ENCODE data around the gene SLC9A3. TPM values are rescaled to one million over a fixed set of nuclear protein-coding genes. Genes with fewer than 3 reads are reported as not detected.

SLC9A3 gene
- total RNA-seq, 1 experiment from 2014 or later = 1.8 TPM

DNA sequence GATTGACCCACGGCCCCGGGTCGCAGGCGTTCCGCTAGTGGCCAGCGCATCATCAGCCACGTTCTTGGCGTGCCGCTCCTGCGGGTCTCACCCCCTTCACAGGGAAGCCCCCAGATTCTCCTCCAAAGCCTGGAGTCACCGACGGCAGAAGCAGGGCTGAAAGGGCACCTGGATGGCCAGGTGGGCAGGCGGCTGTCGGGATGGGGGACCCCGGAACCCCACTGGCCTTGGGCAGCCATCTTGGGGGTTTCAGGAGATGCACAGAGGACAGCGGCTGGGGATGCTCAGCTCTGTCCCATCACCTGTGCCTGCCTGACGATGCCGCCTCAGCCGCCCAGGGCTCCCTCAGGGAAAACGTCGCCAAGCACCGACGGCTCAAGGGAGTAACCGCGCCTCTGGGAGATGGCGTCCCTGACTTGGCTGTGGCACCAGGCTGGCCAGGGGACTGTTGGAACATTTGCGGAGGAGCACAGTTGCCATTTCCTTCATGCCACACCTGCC lies 14.1 kb upstream of the SLC9A3 start:
- no peaks in the 10 kb centered on the region for H3K27me3 ChIP-seq (ENCODE audit: control insufficient read depth, insufficient read depth, low read length)
- no peaks in the 10 kb centered on the region for H3K36me3 ChIP-seq (replicated peaks; ENCODE audit: control insufficient read depth, insufficient read depth, low read length)
- no peak overlapping the region for H3K4me3 ChIP-seq (ENCODE audit: insufficient read depth, low read depth, low read length)
- no peak for DNase-seq

- H3K27me3 ChIP-seq (ENCODE audit: control insufficient read depth, insufficient read depth, low read length) = no peaks in the 10 kb centered on the region
Measured at GRCh38 chr5:537621-538071, 13.4 kb upstream of the SLC9A3 start.

GRCh38 chr5:537098-537497 lies 12.8 kb upstream of the SLC9A3 start:
- H3K27me3 ChIP-seq (ENCODE audit: control insufficient read depth, insufficient read depth, low read length) = no peaks in the 10 kb centered on the region
- no peak for DNase-seq
- H3K36me3 ChIP-seq (replicated peaks; ENCODE audit: control insufficient read depth, insufficient read depth, low read length) = no peaks in the 10 kb centered on the region
- no peak overlapping the region for H3K4me3 ChIP-seq (ENCODE audit: insufficient read depth, low read depth, low read length)

More at GRCh38 chr5:537621-538071, 13.4 kb upstream of the SLC9A3 start:
- no peaks in the 10 kb centered on the region for H3K36me3 ChIP-seq (replicated peaks; ENCODE audit: control insufficient read depth, insufficient read depth, low read length)
- no peak overlapping the region for H3K4me3 ChIP-seq (ENCODE audit: insufficient read depth, low read depth, low read length)
- DNase-seq = no peak

DNA sequence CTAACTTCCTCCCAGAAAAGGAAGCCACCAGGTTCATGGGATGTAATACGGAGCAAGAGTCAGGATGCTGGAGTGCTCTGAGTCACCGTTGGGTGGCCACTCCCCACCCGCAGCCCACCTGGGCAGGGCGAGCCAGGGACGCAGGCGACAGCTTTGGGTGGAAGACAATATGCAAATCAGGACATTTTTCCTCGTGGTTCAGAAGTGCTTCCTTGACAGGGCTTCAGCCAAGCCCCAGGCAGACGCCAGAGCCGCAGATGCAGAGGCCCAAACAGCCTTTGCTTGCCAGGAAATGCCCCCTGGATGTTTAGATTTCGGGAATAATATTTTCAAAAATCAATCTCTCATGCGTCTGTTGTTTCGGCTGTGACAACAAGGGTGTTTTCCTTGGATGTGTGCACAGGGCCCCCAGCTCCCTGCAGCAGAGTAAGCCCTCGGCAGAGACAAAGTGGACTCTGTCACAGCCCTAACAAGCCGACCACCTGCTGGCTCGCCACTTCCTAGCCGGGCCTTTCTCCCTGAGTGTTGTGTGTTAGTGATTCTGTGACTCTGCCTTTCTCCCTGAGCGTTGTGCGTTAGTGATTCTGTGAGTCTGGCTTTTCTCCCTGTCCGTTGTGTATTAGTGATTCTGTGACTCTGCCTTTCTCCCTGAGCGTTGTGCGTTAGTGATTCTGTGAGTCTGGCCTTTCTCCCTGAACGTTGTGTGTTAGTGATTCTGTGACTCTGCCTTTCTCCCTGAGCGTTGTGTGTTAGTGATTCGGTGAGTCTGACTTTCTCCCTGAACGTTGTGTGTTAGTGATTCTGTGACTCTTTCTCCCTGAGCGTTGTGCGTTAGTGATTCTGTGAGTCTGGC lies 11.8 kb upstream of the SLC9A3 start:
- DNase-seq = no peak
- no peaks in the 10 kb centered on the region for H3K27me3 ChIP-seq (ENCODE audit: control insufficient read depth, insufficient read depth, low read length)
- H3K36me3 ChIP-seq (replicated peaks; ENCODE audit: control insufficient read depth, insufficient read depth, low read length) = no peaks in the 10 kb centered on the region
- no peak overlapping the region for H3K4me3 ChIP-seq (ENCODE audit: insufficient read depth, low read depth, low read length)

GRCh38 chr5:534743-535671 lies 10.8 kb upstream of the SLC9A3 start:
- no peaks in the 10 kb centered on the region for H3K27me3 ChIP-seq (ENCODE audit: control insufficient read depth, insufficient read depth, low read length)
- H3K36me3 ChIP-seq (replicated peaks; ENCODE audit: control insufficient read depth, insufficient read depth, low read length) = no peaks in the 10 kb centered on the region
- DNase-seq = no peak
- H3K4me3 ChIP-seq (ENCODE audit: insufficient read depth, low read depth, low read length) = no peak overlapping the region

GRCh38 chr5:533955-534742 lies 9.9 kb upstream of the SLC9A3 start:
- Histone ChIP-seq H3K27me3 (ENCODE audit: control insufficient read depth, insufficient read depth, low read length) (peaks cover under 1% of the 10 kb centered on the region; the same call in 1 of the 2 replicates), H3K36me3 (replicated peaks; ENCODE audit: control insufficient read depth, insufficient read depth, low read length) (no peaks in the 10 kb centered on the region), H3K4me3 (ENCODE audit: insufficient read depth, low read depth, low read length) (no peak overlapping the region)
- DNase-seq = peak; percentile 81

GRCh38 chr5:533243-533954 lies 9.2 kb upstream of the SLC9A3 start:
- H3K36me3 ChIP-seq (replicated peaks; ENCODE audit: control insufficient read depth, insufficient read depth, low read length) = no peaks in the 10 kb centered on the region
- DNase-seq = no peak
- no peak overlapping the region for H3K4me3 ChIP-seq (ENCODE audit: insufficient read depth, low read depth, low read length)
- peaks cover 5% of the 10 kb centered on the region; the same call in 1 of the 2 replicates for H3K27me3 ChIP-seq (ENCODE audit: control insufficient read depth, insufficient read depth, low read length)

- DNase-seq = no peak
- H3K36me3 ChIP-seq (replicated peaks; ENCODE audit: control insufficient read depth, insufficient read depth, low read length) = no peaks in the 10 kb centered on the region
- H3K4me3 ChIP-seq (ENCODE audit: insufficient read depth, low read depth, low read length) = no peak overlapping the region
- H3K27me3 ChIP-seq (ENCODE audit: control insufficient read depth, insufficient read depth, low read length) = peaks cover 7% of the 10 kb centered on the region; the same call in 1 of the 2 replicates
Measured at GRCh38 chr5:532521-533242, 8.4 kb upstream of the SLC9A3 start.

- Histone ChIP-seq H3K4me3 (ENCODE audit: insufficient read depth, low read depth, low read length) (no peak overlapping the region), H3K36me3 (replicated peaks; ENCODE audit: control insufficient read depth, insufficient read depth, low read length) (no peaks in the 10 kb centered on the region), H3K27me3 (ENCODE audit: control insufficient read depth, insufficient read depth, low read length) (peaks cover 13% of the 10 kb centered on the region; the same call in 1 of the 2 replicates)
- DNase-seq = no peak
Measured at GRCh38 chr5:531749-532315, 7.6 kb upstream of the SLC9A3 start.

DNA sequence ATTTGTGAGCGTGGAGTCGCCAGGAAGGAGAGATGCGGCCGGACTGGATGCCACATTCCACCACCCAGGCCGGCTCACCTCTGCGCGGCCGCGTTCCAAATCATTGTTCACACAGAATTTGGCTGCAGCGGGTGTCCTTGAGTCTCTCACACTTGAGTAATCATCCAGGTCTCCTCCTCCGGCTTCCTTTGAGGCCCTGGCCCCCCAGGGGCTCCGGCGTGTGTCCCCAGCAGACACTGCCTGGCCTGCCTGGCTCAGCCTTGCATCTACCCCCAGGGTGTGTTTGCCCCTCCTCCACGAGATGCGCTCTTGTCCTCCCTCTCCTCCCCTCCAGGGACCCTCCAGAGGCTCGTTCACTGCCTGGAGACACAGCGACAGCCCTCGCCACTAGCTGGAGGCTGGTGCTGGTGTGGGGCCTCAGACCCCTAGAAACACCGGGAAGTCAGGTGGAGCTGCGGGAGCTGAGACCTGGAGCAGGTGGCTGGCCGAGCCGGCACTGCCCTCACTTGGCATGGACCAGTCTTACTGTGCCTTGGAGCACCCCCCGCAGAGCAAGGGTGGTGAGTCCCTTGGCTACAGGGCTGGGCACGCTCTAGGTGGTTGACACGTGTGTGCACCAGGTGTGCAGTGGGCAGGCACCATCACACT lies 7.0 kb upstream of the SLC9A3 start:
- Histone ChIP-seq H3K27me3 (ENCODE audit: control insufficient read depth, insufficient read depth, low read length) (peaks cover 18% of the 10 kb centered on the region; the same call in 1 of the 2 replicates), H3K36me3 (replicated peaks; ENCODE audit: control insufficient read depth, insufficient read depth, low read length) (no peaks in the 10 kb centered on the region), H3K4me3 (ENCODE audit: insufficient read depth, low read depth, low read length) (no peak overlapping the region)
- no peak for DNase-seq

GRCh38 chr5:530001-530955 lies 6.0 kb upstream of the SLC9A3 start:
- peaks cover 27% of the 10 kb centered on the region for H3K27me3 ChIP-seq (ENCODE audit: control insufficient read depth, insufficient read depth, low read length)
- no peak for DNase-seq
- no peaks in the 10 kb centered on the region for H3K36me3 ChIP-seq (replicated peaks; ENCODE audit: control insufficient read depth, insufficient read depth, low read length)
- H3K4me3 ChIP-seq (ENCODE audit: insufficient read depth, low read depth, low read length) = no peak overlapping the region

All from H7 (cell line).